Astrocyte (in vitro differentiated cells and primary cell): ENCODE measurements around the gene KRTAP20-1.

Experiments used
- EZH2 ChIP-seq: IDR thresholded peaks from 2 replicates; pipeline ENCODE4 v1.6.1; 2012; ENCODE audit warnings: mild to moderate bottlenecking, low read length, inconsistent platforms; ENCODE audit not compliant: insufficient read depth
- TF ChIP-seq, protein P1 (sequence below): IDR thresholded peaks from 2 replicates; pipeline ENCODE4 v1.5.1; 2011; ENCODE audit warnings: low read depth, mild to moderate bottlenecking, inconsistent platforms, low read length, moderate library complexity; ENCODE audit not compliant: insufficient read depth

DNA sequence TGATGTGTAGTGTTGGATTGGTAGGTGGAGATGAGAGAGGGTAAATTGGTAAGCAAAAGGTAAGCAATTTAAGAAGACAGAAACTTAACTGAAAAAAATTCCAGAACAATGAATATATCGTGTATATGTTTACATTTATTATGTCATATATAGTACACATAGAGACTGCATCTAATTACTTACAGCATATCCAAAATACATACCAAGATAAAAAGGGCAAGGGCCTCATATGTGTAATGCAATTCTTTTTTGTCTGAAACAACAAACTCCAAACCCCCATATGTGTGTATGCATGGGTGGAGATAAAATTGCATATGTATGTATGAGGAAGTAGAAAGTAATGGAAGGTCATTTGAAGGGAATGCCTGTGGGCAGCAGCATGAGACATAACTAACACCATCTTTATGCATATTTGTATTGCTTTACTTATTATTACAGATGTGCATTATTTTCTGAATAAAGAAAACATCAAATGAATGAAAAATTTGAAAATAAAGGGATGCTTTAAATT, 30.7 kb downstream of the KRTAP20-1 start:
- TF ChIP-seq, protein P1, sequence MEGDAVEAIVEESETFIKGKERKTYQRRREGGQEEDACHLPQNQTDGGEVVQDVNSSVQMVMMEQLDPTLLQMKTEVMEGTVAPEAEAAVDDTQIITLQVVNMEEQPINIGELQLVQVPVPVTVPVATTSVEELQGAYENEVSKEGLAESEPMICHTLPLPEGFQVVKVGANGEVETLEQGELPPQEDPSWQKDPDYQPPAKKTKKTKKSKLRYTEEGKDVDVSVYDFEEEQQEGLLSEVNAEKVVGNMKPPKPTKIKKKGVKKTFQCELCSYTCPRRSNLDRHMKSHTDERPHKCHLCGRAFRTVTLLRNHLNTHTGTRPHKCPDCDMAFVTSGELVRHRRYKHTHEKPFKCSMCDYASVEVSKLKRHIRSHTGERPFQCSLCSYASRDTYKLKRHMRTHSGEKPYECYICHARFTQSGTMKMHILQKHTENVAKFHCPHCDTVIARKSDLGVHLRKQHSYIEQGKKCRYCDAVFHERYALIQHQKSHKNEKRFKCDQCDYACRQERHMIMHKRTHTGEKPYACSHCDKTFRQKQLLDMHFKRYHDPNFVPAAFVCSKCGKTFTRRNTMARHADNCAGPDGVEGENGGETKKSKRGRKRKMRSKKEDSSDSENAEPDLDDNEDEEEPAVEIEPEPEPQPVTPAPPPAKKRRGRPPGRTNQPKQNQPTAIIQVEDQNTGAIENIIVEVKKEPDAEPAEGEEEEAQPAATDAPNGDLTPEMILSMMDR = no peak
- TF ChIP-seq EZH2 = no peak
